Measurements from ENCODE around the gene CD209.
"Not testable (repeated sequence)": the region's sequence is repeated elsewhere in the genome, so short reads cannot be mapped to it uniquely, and the experiment has no call there.

GRCh38 chr19:7764157-7764556, 16.8 kb upstream of the CD209 start:
- not testable (repeated sequence) for TF ChIP-seq TAF1 (IDR thresholded peaks at IDR 0.05; ENCODE audit: low read depth); CTCF (IDR thresholded peaks at IDR 0.05; ENCODE audit: poor library complexity, severe bottlenecking); EZH2 (IDR thresholded peaks at IDR 0.05; ENCODE audit: borderline replicate concordance, insufficient read depth, low read length, poor library complexity, severe bottlenecking); REST (IDR thresholded peaks at IDR 0.05; ENCODE audit: borderline replicate concordance); POLR2AphosphoS5 (IDR thresholded peaks at IDR 0.05); EP300 (conservative IDR thresholded peaks at IDR 0.05; ENCODE audit: poor library complexity, severe bottlenecking)
